HepG2 (cell line): Measurements from ENCODE around the gene UAP1L1. TPM values are rescaled to one million over a fixed set of nuclear protein-coding genes. Genes with fewer than 3 reads are reported as not detected.

Experiments
- ARID4A ChIP-seq: sonication (generic); formaldehyde crosslinking; IDR thresholded peaks from 2 replicates; pipeline ENCODE4 v1.5.0; 2020; ENCODE audit warnings: mild to moderate bottlenecking, missing genetic modification reagents, borderline replicate concordance
- CTCF ChIP-seq: sonication (generic); formaldehyde crosslinking; IDR thresholded peaks from 2 replicates; pipeline ENCODE4 v1.5.0; 2020; ENCODE audit warnings: mild to moderate bottlenecking, missing genetic modification reagents, moderate library complexity
- DZIP1 ChIP-seq: sonication (generic); formaldehyde crosslinking; IDR thresholded peaks from 2 replicates; pipeline ENCODE4 v1.5.0; 2020; ENCODE audit warnings: mild to moderate bottlenecking, missing genetic modification reagents
- GRHL1 ChIP-seq: sonication (generic); formaldehyde crosslinking; conservative IDR thresholded peaks from 2 replicates; pipeline ENCODE4 v1.8.0; 2022; ENCODE audit warnings: missing genetic modification reagents
- HHEX ChIP-seq: IDR thresholded peaks from 2 replicates; pipeline ENCODE4 v1.6.1; 2016; ENCODE audit warnings: control low read depth
- NFAT5 ChIP-seq: sonication (generic); formaldehyde crosslinking; IDR thresholded peaks from 2 replicates; pipeline ENCODE4 v1.4.0; 2020; ENCODE audit warnings: missing genetic modification reagents
- SIX4 ChIP-seq: sonication (generic); formaldehyde crosslinking; IDR thresholded peaks from 2 replicates; pipeline ENCODE4 v1.4.0; 2020; ENCODE audit warnings: missing genetic modification reagents
- ZMYM3 ChIP-seq: sonication (generic); formaldehyde crosslinking; IDR thresholded peaks from 2 replicates; pipeline ENCODE4 v1.5.1; 2020; ENCODE audit warnings: mild to moderate bottlenecking, missing genetic modification reagents
- ZNF138 ChIP-seq: sonication (generic); formaldehyde crosslinking; IDR thresholded peaks from 2 replicates; pipeline ENCODE4 v1.5.0; 2020; ENCODE audit warnings: mild to moderate bottlenecking, low read depth, missing genetic modification reagents
- ZNF441 ChIP-seq: sonication (generic); formaldehyde crosslinking; IDR thresholded peaks from 2 replicates; pipeline ENCODE4 v1.7.0; 2021; ENCODE audit warnings: missing genetic modification reagents, borderline replicate concordance
- ZNF816 ChIP-seq: sonication (generic); formaldehyde crosslinking; IDR thresholded peaks from 2 replicates; pipeline ENCODE4 v1.8.0; 2022; ENCODE audit warnings: missing genetic modification reagents, mild to moderate bottlenecking, borderline replicate concordance
- polyA plus RNA-seq, 8 experiments: library from polyadenylated mRNA; depleted of rRNA in 3 of 8; stranded (reverse) in 7 of 8; unstranded in 1 of 8; fragments of >200 nt; fragmentation: Illumina TruSeq in 4 of 8; extraction: Trizol in 4 of 8; gene quantifications; 2 replicates each; pipeline versions ENCODE4 v1.2.1 to v1.2.3, GENCODE V29; 2011 to 2016; ENCODE audit warnings: low read depth in 4 of 8, missing spikeins in 1 of 8, mixed read lengths in 1 of 8; ENCODE audit not compliant: insufficient read depth in 1 of 8
- total RNA-seq, 5 experiments: library from RNA; depleted of rRNA; stranded (reverse); fragments of >200 nt; fragmentation: Illumina TruSeq; extraction: Trizol; gene quantifications; 2 replicates each; pipeline ENCODE4 v1.2.3, GENCODE V29; 2016; ENCODE audit warnings: low read depth in 1 of 5

UAP1L1 gene
- total and polyA plus RNA-seq, 2 of the 13 experiments (the other 11 are each of a cell fraction or from before 2014, with no cell fraction given): 5.4 to 6.4 TPM

- TF ChIP-seq NFAT5 (CRISPR knock-in tag) (no peak; the same call in none of the 2 replicates), ZNF816 (CRISPR knock-in tag) (no peak), ARID4A (CRISPR knock-in tag) (peak; percentile 93), GRHL1 (CRISPR knock-in tag) (no peak), CTCF (CRISPR knock-in tag) (peak; percentile 45), ZNF138 (CRISPR knock-in tag) (no peak; the same call in 1 of the 2 replicates), ZNF441 (CRISPR knock-in tag) (peak; percentile 97), SIX4 (no peak), HHEX (CRISPR knock-in tag) (no peak), ZMYM3 (no peak), DZIP1 (no peak)
Measured at GRCh38 chr9:137086531-137087408, 9.5 kb downstream of the UAP1L1 start, which contains the start of gene MAN1B1 (continued).
